ENCODE measurements around the gene EIF2S3.

EIF2S3 gene

DNA sequence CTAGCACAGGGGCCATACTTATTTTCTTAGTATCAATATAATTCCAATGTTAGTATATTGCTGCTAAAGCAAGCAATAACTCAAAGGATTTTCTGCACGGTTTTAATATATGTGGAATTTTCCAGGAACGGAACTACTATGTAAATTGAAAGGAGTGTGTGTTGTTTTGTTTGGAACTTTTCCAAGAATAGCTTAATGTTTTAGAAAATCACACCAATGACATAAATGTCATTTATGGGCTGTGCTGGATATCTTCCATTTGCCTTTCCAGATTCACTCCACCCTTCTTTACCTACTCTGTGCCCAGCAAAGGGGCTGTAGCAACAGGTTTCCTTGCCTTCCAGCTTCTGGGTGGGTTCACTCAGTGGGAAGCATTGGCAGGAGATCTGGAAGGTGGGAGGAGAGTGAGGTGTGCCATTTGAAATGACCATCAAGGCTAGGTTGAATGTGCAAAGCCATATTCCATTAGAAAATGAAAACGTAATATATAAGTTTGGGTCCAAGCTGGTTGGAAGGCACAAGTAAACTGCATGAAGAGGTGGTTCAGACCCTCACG is 69.6 kb downstream of the EIF2S3 start:
- Histone ChIP-seq H2AFZ (ENCODE audit: low read depth, low read length) (no peak overlapping the region), H3K36me3 (ENCODE audit: control insufficient read depth in 1 of 2, insufficient read depth in 2 of 2, low read depth in 1 of 2, low read length in 2 of 2) (no peaks in the 10 kb centered on the region), H2BK5ac (ENCODE audit: low read depth, low read length, poor library complexity, severe bottlenecking) (no peak overlapping the region), H4K91ac (ENCODE audit: low read length) (no peak overlapping the region), H2BK15ac (ENCODE audit: low read depth, poor library complexity, severe bottlenecking) (no peak overlapping the region), H3K9me3 (ENCODE audit: control insufficient read depth, low read length) (no peaks in the 10 kb centered on the region), H3K4me2 (ENCODE audit: low read length, poor library complexity, severe bottlenecking) (no peak overlapping the region), H2BK12ac (ENCODE audit: low read length in 2 of 2) (no peak overlapping the region), H3K27me3 (ENCODE audit: control insufficient read depth in 1 of 2, insufficient read depth in 1 of 2, low read length in 2 of 2) (peaks cover 0 to 18% of the 10 kb centered on the region in 2 experiments), H4K8ac (ENCODE audit: low read length) (no peak overlapping the region), H3K18ac (ENCODE audit: low read depth in 1 of 2, low read length in 2 of 2) (no peak overlapping the region), H2AK5ac (ENCODE audit: low read length, severe bottlenecking) (no peak overlapping the region), H3K79me1 (replicated peaks; ENCODE audit: low read length, poor library complexity, severe bottlenecking) (no peaks in the 10 kb centered on the region), H2BK120ac (ENCODE audit: low read depth, low read length) (no peak overlapping the region), H3K23ac (ENCODE audit: low read length in 2 of 2) (no peak overlapping the region), H3K14ac (ENCODE audit: low read length in 2 of 2) (no peak overlapping the region), H3K4me3 (ENCODE audit: insufficient read depth in 1 of 2, low read depth in 1 of 2, low read length in 2 of 2) (no peak overlapping the region), H3K4ac (ENCODE audit: low read depth in 1 of 2, low read length in 2 of 2) (no peak overlapping the region), H3K9ac (ENCODE audit: low read length) (no peak overlapping the region), H3K4me1 (ENCODE audit: control insufficient read depth, insufficient read depth, low read depth, low read length) (no peaks in the 10 kb centered on the region), H3K27ac (ENCODE audit: low read length, poor library complexity, severe bottlenecking) (no peak overlapping the region)
- no peak for DNase-seq
- WGBS = 94% methylated on average over 2 of the region's 4 CpGs

DNA sequence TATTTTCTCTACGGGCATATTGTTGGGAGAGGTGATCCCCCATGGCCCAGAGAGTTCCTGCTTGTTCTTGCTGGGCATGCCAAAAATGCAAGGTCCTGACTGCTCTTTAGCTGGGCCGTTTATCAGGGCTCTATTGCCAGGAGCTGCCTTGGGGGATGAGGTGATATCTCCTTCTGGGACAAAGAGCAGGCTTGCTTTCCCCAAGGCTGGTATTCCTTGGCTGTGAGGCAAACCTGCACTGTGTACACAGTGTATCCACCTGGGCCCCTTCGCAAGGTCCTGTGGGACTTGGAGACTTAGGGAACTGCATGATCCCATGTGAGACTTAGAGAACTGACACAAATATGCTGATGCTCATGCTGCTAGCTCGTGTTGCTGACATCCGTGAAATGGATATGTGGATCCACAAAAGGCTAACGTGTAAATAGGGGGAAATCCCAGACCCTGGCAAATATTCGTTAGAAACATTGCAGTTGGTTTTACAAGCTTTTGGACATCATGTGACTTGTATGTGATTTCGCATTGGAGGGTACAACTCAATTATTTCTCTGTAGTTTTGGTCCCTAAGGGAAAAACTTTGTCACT is 70.4 kb downstream of the EIF2S3 start:
- Histone ChIP-seq H4K8ac (ENCODE audit: low read length) (no peak overlapping the region), H3K4ac (ENCODE audit: low read depth in 1 of 2, low read length in 2 of 2) (no peak overlapping the region), H4K91ac (ENCODE audit: low read length) (no peak overlapping the region), H2BK15ac (ENCODE audit: low read depth, poor library complexity, severe bottlenecking) (no peak overlapping the region), H3K36me3 (ENCODE audit: control insufficient read depth in 1 of 2, insufficient read depth in 2 of 2, low read depth in 1 of 2, low read length in 2 of 2) (no peaks in the 10 kb centered on the region), H3K9ac (ENCODE audit: low read length) (no peak overlapping the region), H3K23ac (ENCODE audit: low read length in 2 of 2) (no peak overlapping the region), H3K4me2 (ENCODE audit: low read length, poor library complexity, severe bottlenecking) (no peak overlapping the region), H3K27ac (ENCODE audit: low read length, poor library complexity, severe bottlenecking) (no peak overlapping the region), H3K4me1 (ENCODE audit: control insufficient read depth, insufficient read depth, low read depth, low read length) (no peaks in the 10 kb centered on the region), H2BK5ac (ENCODE audit: low read depth, low read length, poor library complexity, severe bottlenecking) (no peak overlapping the region), H2BK12ac (ENCODE audit: low read length in 2 of 2) (no peak overlapping the region), H2BK120ac (ENCODE audit: low read depth, low read length) (no peak overlapping the region), H3K9me3 (ENCODE audit: control insufficient read depth, low read length) (no peaks in the 10 kb centered on the region), H3K79me1 (replicated peaks; ENCODE audit: low read length, poor library complexity, severe bottlenecking) (no peaks in the 10 kb centered on the region), H2AK5ac (ENCODE audit: low read length, severe bottlenecking) (no peak overlapping the region), H3K14ac (ENCODE audit: low read length in 2 of 2) (no peak overlapping the region), H3K4me3 (ENCODE audit: insufficient read depth in 1 of 2, low read depth in 1 of 2, low read length in 2 of 2) (no peak overlapping the region), H2AFZ (ENCODE audit: low read depth, low read length) (no peak overlapping the region), H3K27me3 (ENCODE audit: control insufficient read depth in 1 of 2, insufficient read depth in 1 of 2, low read length in 2 of 2) (peaks cover 0 to 14% of the 10 kb centered on the region in 2 experiments), H3K18ac (ENCODE audit: low read depth in 1 of 2, low read length in 2 of 2) (no peak overlapping the region)
- WGBS = 82% methylated on average over 8 of the region's 8 CpGs
- no peak for DNase-seq

Data from mesenchymal stem cell (in vitro differentiated cells and primary cell).